ENCODE data around the gene ZNF805.
"Not testable (repeated sequence)": the region's sequence is repeated elsewhere in the genome, so short reads cannot be mapped to it uniquely, and the experiment has no call there.

Gene ZNF805

GRCh38 chr19:57269515-57270250, 29.3 kb downstream of the ZNF805 start:
- peak; percentile 56 for DNase-seq (ENCODE audit: low spot score)

- DNase-seq (ENCODE audit: low spot score), result no peak
These were observed 30.8 kb downstream of the ZNF805 start for GRCh38 chr19:57271280-57271679.

- DNase-seq (ENCODE audit: low spot score), result no peak
These were observed 32.6 kb downstream of the ZNF805 start for GRCh38 chr19:57273014-57273413.

GRCh38 chr19:57276430-57276829, 36.0 kb downstream of the ZNF805 start:
- no peak for DNase-seq (ENCODE audit: low spot score)

- not testable (repeated sequence) for DNase-seq (ENCODE audit: low spot score)
These were observed 38.0 kb downstream of the ZNF805 start for GRCh38 chr19:57278481-57278880.

- peak; percentile 83 for DNase-seq (ENCODE audit: low spot score)
These were observed 39.2 kb downstream of the ZNF805 start for GRCh38 chr19:57279418-57280164.

- DNase-seq (ENCODE audit: low spot score), result peak; percentile 94
These were observed 39.9 kb downstream of the ZNF805 start, which contains the start of gene ZNF460 for GRCh38 chr19:57280165-57280961. ZNF460 (plus strand) TSS chr19:57280485; CDS start chr19:57280807, 322 bp downstream.

GRCh38 chr19:57280962-57281400, 40.5 kb downstream of the ZNF805 start:
- DNase-seq (ENCODE audit: low spot score), result peak; percentile 25

- no peak for DNase-seq (ENCODE audit: low spot score)
These were observed 41.7 kb downstream of the ZNF805 start for GRCh38 chr19:57282011-57282643.

- no peak for DNase-seq (ENCODE audit: low spot score)
These were observed 47.9 kb downstream of the ZNF805 start for GRCh38 chr19:57288373-57288772.

- no peak for DNase-seq (ENCODE audit: low spot score)
These were observed 50.5 kb downstream of the ZNF805 start for GRCh38 chr19:57290970-57291369.

- no peak for DNase-seq (ENCODE audit: low spot score)
These were observed 52.1 kb downstream of the ZNF805 start for GRCh38 chr19:57292547-57292946.

- DNase-seq (ENCODE audit: low spot score), result no peak
These were observed 53.3 kb downstream of the ZNF805 start for GRCh38 chr19:57293719-57294118.

- DNase-seq (ENCODE audit: low spot score), result no peak
These were observed 61.6 kb downstream of the ZNF805 start for GRCh38 chr19:57302020-57302465.

- no peak for DNase-seq (ENCODE audit: low spot score)
These were observed 62.4 kb downstream of the ZNF805 start for GRCh38 chr19:57302727-57303401.

Data from kidney capillary endothelial cell (primary cell).